ENCODE data around the gene EDC4. TPM values are rescaled to one million over a fixed set of nuclear protein-coding genes. Genes with fewer than 3 reads are reported as not detected.

Gene EDC4
- total and polyA plus RNA-seq, 12 donors, result 25.8 to 46.8 (median 31.3) TPM

DNA sequence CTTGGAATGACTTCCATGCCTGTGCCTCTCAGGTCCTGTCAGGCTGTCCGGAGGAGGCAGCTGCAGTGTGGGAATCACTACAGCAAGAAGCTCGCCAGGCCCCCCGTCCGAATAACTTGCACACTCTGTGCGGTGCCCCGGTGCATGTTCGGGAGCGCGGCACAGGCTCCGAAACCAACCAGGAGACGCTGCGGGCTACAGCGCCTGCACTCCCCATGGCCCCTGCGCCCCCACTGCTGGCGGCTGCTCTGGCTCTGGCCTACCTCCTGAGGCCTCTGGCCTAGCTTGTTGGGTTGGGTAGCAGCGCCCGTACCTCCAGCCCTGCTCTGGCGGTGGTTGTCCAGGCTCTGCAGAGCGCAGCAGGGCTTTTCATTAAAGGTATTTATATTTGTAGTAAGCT, 13.1 kb downstream of the EDC4 start:
- no peak for ATAC-seq
- H3K27ac ChIP-seq, result no peak overlapping the region
- 94 to 98% methylated on average over 19 of the region's 19 CpGs for WGBS, 2 donors

DNA sequence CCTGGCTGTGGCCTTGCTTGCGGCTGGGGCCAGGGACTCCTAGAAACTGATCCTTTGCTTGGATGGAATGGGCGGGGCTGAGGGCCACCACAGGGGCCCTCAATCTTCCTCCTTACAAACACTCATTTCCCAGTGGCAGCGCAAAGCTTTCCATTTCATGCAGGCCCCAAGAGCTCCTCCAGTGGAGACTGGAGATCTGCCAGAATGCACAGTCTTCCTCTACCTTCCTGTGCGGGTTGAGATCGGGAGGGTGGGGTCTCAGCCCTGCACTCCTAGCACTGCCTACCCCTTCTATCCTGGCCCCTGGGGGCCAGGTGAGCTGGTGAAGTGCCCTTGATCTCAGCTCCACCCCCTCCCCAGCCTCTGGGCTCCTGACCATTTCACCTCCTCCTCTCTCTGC, 13.5 kb downstream of the EDC4 start:
- Histone ChIP-seq H3K4me1 (peaks cover 13 to 38% (median 24%) of the 10 kb centered on the region in 9 donors), H3K4me3 (no peak overlapping the region), H3K9me3 (no peaks in the 10 kb centered on the region), H3K36me3 (peaks cover 0 to 56% (median 27%) of the 10 kb centered on the region in 9 donors), H3K27ac (no peak overlapping the region), H3K27me3 (no peaks in the 10 kb centered on the region)
- ATAC-seq (no peak), DNase-seq (no peak)
- intact Hi-C loops (cut with DNase I), result loop anchor here in 1 of 10 donors (5.0 kb wide), 1 partner anchor 41 kb away; no protein-coding TSS in a partner anchor
- 91 to 95% methylated on average over 5 of the region's 5 CpGs for WGBS, 2 donors
- TF ChIP-seq, protein P1, sequence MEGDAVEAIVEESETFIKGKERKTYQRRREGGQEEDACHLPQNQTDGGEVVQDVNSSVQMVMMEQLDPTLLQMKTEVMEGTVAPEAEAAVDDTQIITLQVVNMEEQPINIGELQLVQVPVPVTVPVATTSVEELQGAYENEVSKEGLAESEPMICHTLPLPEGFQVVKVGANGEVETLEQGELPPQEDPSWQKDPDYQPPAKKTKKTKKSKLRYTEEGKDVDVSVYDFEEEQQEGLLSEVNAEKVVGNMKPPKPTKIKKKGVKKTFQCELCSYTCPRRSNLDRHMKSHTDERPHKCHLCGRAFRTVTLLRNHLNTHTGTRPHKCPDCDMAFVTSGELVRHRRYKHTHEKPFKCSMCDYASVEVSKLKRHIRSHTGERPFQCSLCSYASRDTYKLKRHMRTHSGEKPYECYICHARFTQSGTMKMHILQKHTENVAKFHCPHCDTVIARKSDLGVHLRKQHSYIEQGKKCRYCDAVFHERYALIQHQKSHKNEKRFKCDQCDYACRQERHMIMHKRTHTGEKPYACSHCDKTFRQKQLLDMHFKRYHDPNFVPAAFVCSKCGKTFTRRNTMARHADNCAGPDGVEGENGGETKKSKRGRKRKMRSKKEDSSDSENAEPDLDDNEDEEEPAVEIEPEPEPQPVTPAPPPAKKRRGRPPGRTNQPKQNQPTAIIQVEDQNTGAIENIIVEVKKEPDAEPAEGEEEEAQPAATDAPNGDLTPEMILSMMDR (IDR thresholded peaks at IDR 0.05), result no peak

More for the DNA sequence above, 13.1 kb downstream of the EDC4 start:
- Histone ChIP-seq H3K36me3 (peaks cover 0 to 60% (median 31%) of the 10 kb centered on the region in 9 donors), H3K4me1 (peaks cover 13 to 42% (median 24%) of the 10 kb centered on the region in 9 donors), H3K4me3 (no peak overlapping the region), H3K27me3 (no peaks in the 10 kb centered on the region), H3K9me3 (no peaks in the 10 kb centered on the region)
- no peak for DNase-seq
- TF ChIP-seq, protein P1 (IDR thresholded peaks at IDR 0.05), result no peak
- intact Hi-C loops (cut with DNase I), result loop anchor here in 3 of 10 donors (2.0 to 5.0 kb wide), 3 partner anchors 41 to 157 kb away; no protein-coding TSS in a partner anchor

DNA sequence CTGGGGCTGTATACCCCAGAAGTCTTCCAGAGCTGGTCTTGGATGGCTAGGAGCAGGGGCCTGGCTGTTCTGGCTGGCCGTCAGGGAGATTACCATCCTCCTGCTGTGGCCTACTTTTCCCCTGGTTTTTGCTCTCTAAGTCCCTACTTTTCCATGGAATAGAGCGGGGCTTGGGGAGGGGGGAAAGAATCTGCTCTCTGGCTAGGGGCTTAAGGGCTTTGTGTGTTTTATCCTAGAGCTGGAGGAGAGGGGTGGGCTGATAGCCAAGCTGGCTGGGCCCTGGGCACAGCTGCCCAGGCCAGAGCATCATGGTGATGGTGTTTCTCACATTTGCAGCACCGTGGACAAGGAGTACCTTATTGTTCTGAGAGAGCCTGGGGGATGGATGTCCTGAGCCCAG, 15.5 kb downstream of the EDC4 start:
- TF ChIP-seq, protein P1 (IDR thresholded peaks at IDR 0.05), result no peak
- no peaks in the 10 kb centered on the region for H3K27me3 ChIP-seq
- ATAC-seq (no peak), DNase-seq (no peak)
- no peaks in the 10 kb centered on the region for H3K9me3 ChIP-seq
- peaks cover 0 to 36% (median 8%) of the 10 kb centered on the region in 9 donors for H3K36me3 ChIP-seq
- H3K4me1 ChIP-seq, result peaks cover 7 to 30% (median 17%) of the 10 kb centered on the region in 9 donors
- no peak overlapping the region for H3K27ac ChIP-seq
- WGBS, 2 donors, result 80 to 92% methylated on average over 3 of the region's 3 CpGs
- H3K4me3 ChIP-seq, result no peak overlapping the region
- intact Hi-C loops (cut with DNase I), result loop anchor here in 1 of 10 donors (5.0 kb wide), 1 partner anchor 39 kb away; no protein-coding TSS in a partner anchor

DNA sequence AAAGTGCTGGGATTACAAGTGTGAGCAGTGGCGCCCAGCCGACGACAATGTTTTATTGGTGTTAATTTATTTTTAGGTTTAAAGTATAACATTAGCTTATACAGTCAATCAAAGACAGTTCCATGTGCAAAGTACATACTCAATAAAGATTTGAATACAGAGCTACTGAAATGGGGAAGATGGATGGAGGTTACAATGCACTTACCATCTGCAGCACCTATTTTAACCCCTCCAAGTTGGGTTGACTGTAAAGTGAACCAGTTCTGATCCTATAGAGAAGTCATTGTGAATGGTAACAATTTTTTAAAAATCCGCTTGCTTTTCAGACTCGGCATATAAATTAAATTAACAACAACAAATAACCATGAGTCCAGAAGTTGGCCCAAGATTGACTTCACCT, 19.5 kb downstream of the EDC4 start:
- TF ChIP-seq, protein P1 (IDR thresholded peaks at IDR 0.05), result no peak
- WGBS, 2 donors, result 72% methylated on average over 5 of the region's 5 CpGs
- H3K4me1 ChIP-seq, result peaks cover 11 to 48% (median 45%) of the 10 kb centered on the region in 9 donors
- H3K9me3 ChIP-seq, result no peaks in the 10 kb centered on the region
- no peak for DNase-seq
- no peaks in the 10 kb centered on the region for H3K27me3 ChIP-seq
- no peaks in the 10 kb centered on the region for H3K36me3 ChIP-seq
- no peak for ATAC-seq
- peak overlapping the region in 9 of 10 donors; percentile 84 to 100 (median 97) for H3K4me3 ChIP-seq
- H3K27ac ChIP-seq, result peak overlapping the region in 8 of 10 donors; percentile 90 to 99 (median 98)
- intact Hi-C loops (cut with DNase I), result loop anchor here in 1 of 10 donors (5.0 kb wide), 1 partner anchor 50 kb away; the partner anchor contains the start of gene THAP11

All from heart right ventricle (tissue), 16 donors.